ENCODE results near the gene CLCN7. TPM values are rescaled to one million over a fixed set of nuclear protein-coding genes. Genes with fewer than 3 reads are reported as not detected.

CLCN7 gene
- total RNA-seq, 1 experiment from 2014 or later = 110 TPM

DNA sequence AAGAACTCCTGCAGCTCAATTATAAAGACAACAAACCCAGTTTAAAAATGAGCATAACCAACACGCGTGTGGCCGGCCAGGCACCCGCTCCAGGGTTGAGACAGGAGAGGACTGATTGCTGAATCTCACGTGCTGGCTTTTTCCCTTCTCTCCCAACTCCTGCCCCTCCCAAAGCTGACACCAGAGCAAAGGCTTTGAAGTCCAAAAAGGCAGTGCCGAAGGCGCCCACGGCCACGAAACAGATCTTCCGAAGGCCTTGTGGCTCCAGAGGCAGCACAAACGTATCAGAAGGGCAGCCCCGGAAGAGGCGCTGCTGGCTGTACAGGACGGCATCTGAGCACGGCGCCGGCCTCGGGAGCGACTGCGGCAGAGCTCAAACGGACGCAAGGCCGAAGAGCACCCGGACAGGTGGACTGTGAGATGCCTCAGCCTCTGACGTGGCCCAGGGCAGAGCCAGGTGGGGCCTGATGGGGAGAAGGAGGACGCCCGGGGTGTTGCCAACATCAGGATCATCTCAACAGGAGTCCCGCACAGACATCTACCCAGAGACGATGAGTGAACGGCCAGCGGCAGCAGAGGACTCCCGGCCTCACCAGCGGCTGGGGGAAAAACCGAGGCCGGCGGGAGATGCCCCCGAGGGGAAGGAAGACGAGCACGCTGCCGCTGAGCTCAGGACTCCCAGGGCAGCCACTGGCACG is 10.5 kb downstream of the CLCN7 start:
- DNase-seq = no peak
- no peaks in the 10 kb centered on the region for H3K36me3 ChIP-seq (ENCODE audit: low read depth)
- no peak overlapping the region for H3K4me3 ChIP-seq
- peaks cover 5% of the 10 kb centered on the region; the same call in 1 of the 2 replicates for H3K4me1 ChIP-seq (replicated peaks; ENCODE audit: insufficient read depth)
- H3K4me2 ChIP-seq = no peak overlapping the region
- ChIA-PET POLR2A (ENCODE audit: unreplicated experiment) (no interaction called here), CTCF (no interaction called here)
- H3K27me3 ChIP-seq (ENCODE audit: insufficient read depth, low read depth) = no peaks in the 10 kb centered on the region
- intact Hi-C loops (cut with micrococcal nuclease; ENCODE audit: unreplicated experiment) = no loop called here
- no peak overlapping the region for H3K27ac ChIP-seq
- BruUV-seq (replicated peaks) = no TSS peak
- H2AFZ ChIP-seq = no peak overlapping the region
- H3K79me2 ChIP-seq (ENCODE audit: low read depth) = peaks cover 21% of the 10 kb centered on the region
- no peaks in the 10 kb centered on the region for H3K9me3 ChIP-seq (ENCODE audit: insufficient read depth, low read depth)
- peaks cover 21% of the 10 kb centered on the region for H4K20me1 ChIP-seq (ENCODE audit: insufficient read depth)
- TF ChIP-seq, protein P1, sequence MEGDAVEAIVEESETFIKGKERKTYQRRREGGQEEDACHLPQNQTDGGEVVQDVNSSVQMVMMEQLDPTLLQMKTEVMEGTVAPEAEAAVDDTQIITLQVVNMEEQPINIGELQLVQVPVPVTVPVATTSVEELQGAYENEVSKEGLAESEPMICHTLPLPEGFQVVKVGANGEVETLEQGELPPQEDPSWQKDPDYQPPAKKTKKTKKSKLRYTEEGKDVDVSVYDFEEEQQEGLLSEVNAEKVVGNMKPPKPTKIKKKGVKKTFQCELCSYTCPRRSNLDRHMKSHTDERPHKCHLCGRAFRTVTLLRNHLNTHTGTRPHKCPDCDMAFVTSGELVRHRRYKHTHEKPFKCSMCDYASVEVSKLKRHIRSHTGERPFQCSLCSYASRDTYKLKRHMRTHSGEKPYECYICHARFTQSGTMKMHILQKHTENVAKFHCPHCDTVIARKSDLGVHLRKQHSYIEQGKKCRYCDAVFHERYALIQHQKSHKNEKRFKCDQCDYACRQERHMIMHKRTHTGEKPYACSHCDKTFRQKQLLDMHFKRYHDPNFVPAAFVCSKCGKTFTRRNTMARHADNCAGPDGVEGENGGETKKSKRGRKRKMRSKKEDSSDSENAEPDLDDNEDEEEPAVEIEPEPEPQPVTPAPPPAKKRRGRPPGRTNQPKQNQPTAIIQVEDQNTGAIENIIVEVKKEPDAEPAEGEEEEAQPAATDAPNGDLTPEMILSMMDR (conservative IDR thresholded peaks at IDR 0.05) = no peak
- no peak for TF ChIP-seq EZH2 (IDR thresholded peaks at IDR 0.05; ENCODE audit: low read depth)
- no peaks in the 10 kb centered on the region for H3K9me2 ChIP-seq (ENCODE audit: insufficient read depth)
- no peaks in the 10 kb centered on the region for H3F3A ChIP-seq (ENCODE audit: insufficient read depth, low read depth)

DNA sequence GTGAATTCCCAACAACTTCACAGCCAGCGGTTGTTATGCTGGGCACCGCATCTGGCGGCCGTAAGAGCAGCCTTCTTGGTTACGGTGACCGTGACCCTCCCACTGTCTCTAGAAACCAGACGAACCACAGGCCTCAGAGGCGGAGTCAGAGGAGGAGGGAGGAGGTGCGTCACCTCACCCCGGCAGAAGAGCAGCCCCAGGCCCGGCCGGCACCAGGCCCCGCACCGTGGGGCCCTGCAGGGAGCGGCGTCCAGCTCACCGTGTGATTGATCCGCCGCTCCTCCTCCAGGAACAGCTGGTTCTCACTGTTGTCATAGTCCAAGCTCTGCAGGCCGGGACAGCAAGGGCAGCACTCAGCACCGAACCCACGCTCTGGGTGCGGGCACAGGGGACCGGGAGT is 13.7 kb downstream of the CLCN7 start:
- Histone ChIP-seq H4K20me1 (ENCODE audit: insufficient read depth) (peaks cover 4% of the 10 kb centered on the region), H3K9me2 (ENCODE audit: insufficient read depth) (no peaks in the 10 kb centered on the region), H3K4me1 (replicated peaks; ENCODE audit: insufficient read depth) (no peaks in the 10 kb centered on the region), H3K27me3 (ENCODE audit: insufficient read depth, low read depth) (no peaks in the 10 kb centered on the region), H3K79me2 (ENCODE audit: low read depth) (peaks cover under 1% of the 10 kb centered on the region; the same call in 1 of the 2 replicates), H3K4me3 (no peak overlapping the region), H3K9me3 (ENCODE audit: insufficient read depth, low read depth) (no peaks in the 10 kb centered on the region), H3F3A (ENCODE audit: insufficient read depth, low read depth) (no peaks in the 10 kb centered on the region), H3K27ac (no peak overlapping the region), H3K36me3 (ENCODE audit: low read depth) (no peaks in the 10 kb centered on the region), H2AFZ (no peak overlapping the region), H3K4me2 (no peak overlapping the region)
- no peak for TF ChIP-seq EZH2 (IDR thresholded peaks at IDR 0.05; ENCODE audit: low read depth)
- intact Hi-C loops (cut with micrococcal nuclease; ENCODE audit: unreplicated experiment) = no loop called here
- no TSS peak for BruUV-seq (replicated peaks)
- CTCF ChIA-PET = no interaction called here
- no peak for DNase-seq
- POLR2A ChIA-PET (ENCODE audit: unreplicated experiment) = interaction anchor here (0.6 kb wide), 1 partner anchor 218 kb away, joined by 3 read pairs; no protein-coding TSS in a partner anchor

DNA sequence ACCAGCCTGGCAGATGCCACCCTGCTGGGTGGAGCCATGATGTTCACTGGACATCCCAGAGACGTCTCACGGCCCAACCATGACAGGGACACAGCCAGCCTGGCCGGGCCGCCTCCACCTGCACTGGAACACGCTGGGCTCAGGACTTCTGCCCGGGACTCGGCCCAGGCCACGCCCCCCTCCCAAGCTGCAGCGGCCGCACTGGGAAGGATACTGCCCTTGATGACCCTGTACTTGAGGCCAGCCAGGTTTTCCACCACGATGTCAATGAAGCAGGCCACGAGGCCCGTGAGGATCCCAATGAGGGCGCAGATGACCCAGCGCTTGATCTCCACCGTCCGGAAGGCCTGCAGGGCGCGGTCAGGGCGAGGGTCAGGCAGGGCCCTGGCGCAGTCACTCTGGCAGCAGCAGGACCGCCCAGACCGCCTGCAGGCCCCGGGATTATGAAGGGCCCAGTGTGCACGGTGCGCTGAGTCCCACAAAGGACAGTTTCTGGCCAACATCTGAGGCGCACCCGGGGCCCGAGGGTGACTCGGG is 14.2 kb downstream of the CLCN7 start:
- Histone ChIP-seq H4K20me1 (ENCODE audit: insufficient read depth) (no peaks in the 10 kb centered on the region; the same call in 1 of the 2 replicates), H3K4me2 (no peak overlapping the region), H3K9me3 (ENCODE audit: insufficient read depth, low read depth) (no peaks in the 10 kb centered on the region), H3K27me3 (ENCODE audit: insufficient read depth, low read depth) (no peaks in the 10 kb centered on the region), H2AFZ (no peak overlapping the region), H3K36me3 (ENCODE audit: low read depth) (no peaks in the 10 kb centered on the region), H3K9me2 (ENCODE audit: insufficient read depth) (no peaks in the 10 kb centered on the region), H3F3A (ENCODE audit: insufficient read depth, low read depth) (no peaks in the 10 kb centered on the region), H3K4me3 (no peak overlapping the region), H3K4me1 (replicated peaks; ENCODE audit: insufficient read depth) (no peaks in the 10 kb centered on the region), H3K79me2 (ENCODE audit: low read depth) (no peaks in the 10 kb centered on the region), H3K27ac (no peak overlapping the region)
- no TSS peak for BruUV-seq (replicated peaks)
- intact Hi-C loops (cut with micrococcal nuclease; ENCODE audit: unreplicated experiment) = no loop called here
- no peak for TF ChIP-seq EZH2 (IDR thresholded peaks at IDR 0.05; ENCODE audit: low read depth)
- TF ChIP-seq, protein P1 (conservative IDR thresholded peaks at IDR 0.05) = no peak
- POLR2A ChIA-PET (ENCODE audit: unreplicated experiment) = interaction anchor here (0.6 kb wide), 1 partner anchor 217 kb away, joined by 3 read pairs; no protein-coding TSS in a partner anchor
- CTCF ChIA-PET = no interaction called here
- DNase-seq = no peak

Data from PC-9 (cell line).